Measurements from ENCODE around the gene KANTR.

Gene KANTR

DNA sequence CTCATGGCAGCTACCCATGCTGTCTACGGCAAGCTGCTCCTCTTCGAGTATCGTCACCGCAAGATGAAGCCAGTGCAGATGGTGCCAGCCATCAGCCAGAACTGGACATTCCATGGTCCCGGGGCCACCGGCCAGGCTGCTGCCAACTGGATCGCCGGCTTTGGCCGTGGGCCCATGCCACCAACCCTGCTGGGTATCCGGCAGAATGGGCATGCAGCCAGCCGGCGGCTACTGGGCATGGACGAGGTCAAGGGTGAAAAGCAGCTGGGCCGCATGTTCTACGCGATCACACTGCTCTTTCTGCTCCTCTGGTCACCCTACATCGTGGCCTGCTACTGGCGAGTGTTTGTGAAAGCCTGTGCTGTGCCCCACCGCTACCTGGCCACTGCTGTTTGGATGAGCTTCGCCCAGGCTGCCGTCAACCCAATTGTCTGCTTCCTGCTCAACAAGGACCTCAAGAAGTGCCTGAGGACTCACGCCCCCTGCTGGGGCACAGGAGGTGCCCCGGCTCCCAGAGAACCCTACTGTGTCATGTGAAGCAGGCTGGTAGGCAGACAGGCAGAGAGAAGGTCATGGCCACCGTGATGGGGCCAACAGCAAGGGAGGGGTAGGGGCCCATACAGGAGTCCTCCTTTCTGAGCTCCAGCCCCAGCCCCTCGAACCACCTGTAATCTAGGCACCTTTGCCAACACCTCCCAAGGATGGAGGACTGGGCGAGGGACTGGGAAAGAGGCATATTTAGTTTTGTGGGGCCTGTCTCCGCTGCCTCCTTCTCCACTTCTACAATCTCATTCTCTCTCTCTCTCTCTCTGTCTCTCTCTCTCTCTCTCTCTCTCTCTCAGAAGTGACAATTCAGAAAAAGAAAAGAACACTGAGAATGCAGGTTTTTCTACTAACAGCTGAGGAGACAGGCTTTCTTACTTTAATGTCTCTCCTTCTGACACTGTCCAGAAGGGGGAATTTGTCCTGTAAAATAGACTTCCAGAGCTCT, 16.4 kb upstream of the KANTR start:
- TF ChIP-seq, protein P1, sequence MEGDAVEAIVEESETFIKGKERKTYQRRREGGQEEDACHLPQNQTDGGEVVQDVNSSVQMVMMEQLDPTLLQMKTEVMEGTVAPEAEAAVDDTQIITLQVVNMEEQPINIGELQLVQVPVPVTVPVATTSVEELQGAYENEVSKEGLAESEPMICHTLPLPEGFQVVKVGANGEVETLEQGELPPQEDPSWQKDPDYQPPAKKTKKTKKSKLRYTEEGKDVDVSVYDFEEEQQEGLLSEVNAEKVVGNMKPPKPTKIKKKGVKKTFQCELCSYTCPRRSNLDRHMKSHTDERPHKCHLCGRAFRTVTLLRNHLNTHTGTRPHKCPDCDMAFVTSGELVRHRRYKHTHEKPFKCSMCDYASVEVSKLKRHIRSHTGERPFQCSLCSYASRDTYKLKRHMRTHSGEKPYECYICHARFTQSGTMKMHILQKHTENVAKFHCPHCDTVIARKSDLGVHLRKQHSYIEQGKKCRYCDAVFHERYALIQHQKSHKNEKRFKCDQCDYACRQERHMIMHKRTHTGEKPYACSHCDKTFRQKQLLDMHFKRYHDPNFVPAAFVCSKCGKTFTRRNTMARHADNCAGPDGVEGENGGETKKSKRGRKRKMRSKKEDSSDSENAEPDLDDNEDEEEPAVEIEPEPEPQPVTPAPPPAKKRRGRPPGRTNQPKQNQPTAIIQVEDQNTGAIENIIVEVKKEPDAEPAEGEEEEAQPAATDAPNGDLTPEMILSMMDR (IDR thresholded peaks at IDR 0.05; ENCODE audit: unreplicated experiment in 3 of 3), result no peak
- H3K4me1 Mint-ChIP-seq, result peaks cover 9% of the 10 kb centered on the region
- H3K27me3 Mint-ChIP-seq (ENCODE audit: low read depth), result no peaks in the 10 kb centered on the region
- peaks cover 3% of the 10 kb centered on the region for H3K9me3 Mint-ChIP-seq
- H3K4me3 Mint-ChIP-seq, result no peak overlapping the region
- no peaks in the 10 kb centered on the region for H3K36me3 Mint-ChIP-seq (ENCODE audit: low read depth)
- no peak overlapping the region for H3K27ac Mint-ChIP-seq

DNA sequence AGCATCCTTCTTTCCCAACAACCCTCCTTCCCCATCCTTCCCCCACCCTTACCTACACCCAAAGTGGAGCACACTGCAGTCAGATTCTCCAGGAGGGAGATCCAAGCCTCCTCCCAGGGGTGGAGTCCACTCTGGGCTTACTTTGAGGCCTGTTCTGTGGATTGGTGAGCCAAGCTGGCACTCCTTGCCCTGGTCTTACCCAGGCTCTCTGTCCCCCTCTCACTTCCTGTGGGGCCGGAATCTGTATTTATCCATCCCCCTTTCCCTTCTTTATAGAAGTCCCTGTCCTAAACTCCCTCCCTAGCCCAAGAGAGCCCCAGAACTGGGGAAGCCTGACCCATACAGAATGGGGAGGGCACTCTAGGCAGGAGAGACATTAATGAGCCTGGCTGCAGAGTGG, 15.0 kb upstream of the KANTR start:
- TF ChIP-seq, protein P1 (IDR thresholded peaks at IDR 0.05; ENCODE audit: unreplicated experiment in 3 of 3), result no peak
- Mint-ChIP-seq H3K4me1 (peaks cover 20% of the 10 kb centered on the region), H3K27ac (no peak overlapping the region), H3K9me3 (peaks cover 7% of the 10 kb centered on the region), H3K27me3 (ENCODE audit: low read depth) (no peaks in the 10 kb centered on the region), H3K4me3 (no peak overlapping the region), H3K36me3 (ENCODE audit: low read depth) (peaks cover 5% of the 10 kb centered on the region)

DNA sequence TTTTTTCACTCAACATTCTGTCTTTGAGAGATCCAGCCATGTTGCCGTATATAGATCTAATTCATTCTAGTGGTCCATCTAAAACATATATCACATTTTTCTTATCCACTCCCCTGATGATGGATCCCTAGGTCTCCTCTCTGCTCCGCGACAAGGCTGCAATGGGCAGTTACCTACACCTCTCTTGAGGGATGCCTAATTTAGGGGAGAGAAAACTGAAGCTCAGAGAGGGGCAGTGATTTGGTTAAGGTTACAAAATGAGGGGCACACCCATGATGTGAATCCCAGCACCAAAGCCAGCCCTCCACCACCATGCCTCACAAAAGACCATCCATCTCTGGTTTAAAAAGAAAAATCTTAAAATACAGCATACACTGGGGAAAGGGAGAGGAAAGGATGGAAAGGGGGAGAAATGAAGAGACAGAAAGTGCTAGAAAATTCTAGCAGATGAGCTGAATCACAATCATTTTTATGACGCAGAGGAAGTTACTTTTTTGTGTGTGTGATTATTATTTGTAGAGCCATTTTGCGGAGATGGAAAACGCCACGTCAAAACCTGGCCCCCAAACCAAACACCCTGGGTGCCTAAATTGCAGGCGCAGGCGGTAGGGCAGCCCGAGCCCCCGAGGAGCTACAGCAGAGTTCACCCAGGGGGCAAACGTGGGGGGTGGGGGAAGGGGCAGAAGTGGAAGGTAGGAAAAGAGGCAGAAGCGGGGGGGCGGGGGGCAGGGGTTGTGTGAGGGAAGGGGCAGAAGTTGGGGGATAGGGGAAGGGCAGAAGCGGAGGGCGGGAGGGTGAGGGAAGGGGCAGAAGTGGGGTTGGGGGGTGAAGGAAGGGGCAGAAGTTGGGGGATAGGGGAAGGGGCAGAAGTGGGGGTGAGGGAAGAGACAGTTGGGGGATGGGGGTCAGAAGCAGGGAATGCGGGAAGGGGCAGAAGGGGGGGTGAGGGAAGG, 13.0 kb upstream of the KANTR start:
- H3K9me3 Mint-ChIP-seq, result peaks cover 14% of the 10 kb centered on the region
- H3K27me3 Mint-ChIP-seq (ENCODE audit: low read depth), result no peaks in the 10 kb centered on the region
- peak overlapping the region; percentile 78 to 85 (median 85) for H3K4me3 Mint-ChIP-seq
- peaks cover 21% of the 10 kb centered on the region for H3K36me3 Mint-ChIP-seq (ENCODE audit: low read depth)
- TF ChIP-seq, protein P1 (IDR thresholded peaks at IDR 0.05; ENCODE audit: unreplicated experiment in 3 of 3), result no peak
- H3K4me1 Mint-ChIP-seq, result peaks cover 30% of the 10 kb centered on the region
- H3K27ac Mint-ChIP-seq, result peak overlapping the region; percentile 96 to 98 (median 98)

DNA sequence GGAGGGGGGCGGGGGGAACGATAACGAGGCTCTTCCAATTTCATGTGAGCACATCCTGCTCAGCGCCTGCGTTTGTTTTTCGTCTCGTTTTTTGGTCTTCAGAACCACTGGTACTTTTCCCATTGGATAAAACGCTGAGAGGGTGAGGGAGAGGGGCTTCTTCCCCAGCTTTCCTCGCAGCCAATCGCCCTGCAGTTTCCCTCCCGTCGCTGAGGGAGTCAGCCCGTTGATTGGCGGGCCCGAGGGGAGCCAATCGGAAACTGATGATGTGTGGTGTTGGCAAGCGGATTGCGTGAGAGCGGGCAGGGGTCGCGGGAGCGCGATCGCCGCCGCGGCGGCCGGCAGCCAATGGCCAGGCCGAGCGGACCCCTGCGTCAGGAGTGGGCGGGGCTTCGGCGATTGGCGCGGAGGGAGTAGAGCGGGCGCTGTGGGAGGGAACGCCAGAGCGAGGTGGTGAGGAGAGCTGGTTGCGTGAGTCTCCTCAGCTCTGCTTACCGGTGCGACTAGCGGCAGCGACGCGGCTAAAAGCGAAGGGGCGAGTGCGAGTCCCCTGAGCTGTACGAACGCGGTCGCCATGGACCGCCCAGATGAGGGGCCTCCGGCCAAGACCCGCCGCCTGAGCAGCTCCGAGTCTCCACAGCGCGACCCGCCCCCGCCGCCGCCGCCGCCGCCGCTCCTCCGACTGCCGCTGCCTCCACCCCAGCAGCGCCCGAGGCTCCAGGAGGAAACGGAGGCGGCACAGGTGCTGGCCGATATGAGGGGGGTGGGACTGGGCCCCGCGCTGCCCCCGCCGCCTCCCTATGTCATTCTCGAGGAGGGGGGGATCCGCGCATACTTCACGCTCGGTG, 11.8 kb upstream of the KANTR start, which contains the start of gene TSPYL2:
Gene TSPYL2, plus strand, starts transcription at position 443 of the 848 bp plus-strand sequence. Its CDS starts 132 bp downstream, at position 575.
- Mint-ChIP-seq H3K4me3 (peak within 1 kb of the TSS; percentile 89 to 92 (median 90)), H3K27ac (peak within 1 kb of the TSS; percentile 96 to 99 (median 98)), H3K4me1 (peaks cover 33% of the 10 kb centered on the region), H3K9me3 (peaks cover 16% of the 10 kb centered on the region), H3K27me3 (ENCODE audit: low read depth) (no peaks in the 10 kb centered on the region), H3K36me3 (ENCODE audit: low read depth) (peaks cover 28% of the 10 kb centered on the region)
- TF ChIP-seq, protein P1 (IDR thresholded peaks at IDR 0.05; ENCODE audit: unreplicated experiment in 3 of 3), result no peak
